ENCODE measurements around the gene MC1R.

The MC1R gene

GRCh38 chr16:89936034-89936433 lies 17.4 kb downstream of the MC1R start:
- DNase-seq, result no peak

- DNase-seq, result no peak
These were observed 17.8 kb downstream of the MC1R start for GRCh38 chr16:89936508-89936907.

GRCh38 chr16:89936981-89937380 lies 18.3 kb downstream of the MC1R start:
- no peak for DNase-seq

GRCh38 chr16:89938175-89938885 lies 19.7 kb downstream of the MC1R start:
- no peak for DNase-seq

- no peak for DNase-seq
These were observed 26.1 kb downstream of the MC1R start for GRCh38 chr16:89944773-89945172.

GRCh38 chr16:89945654-89946053 lies 27.0 kb downstream of the MC1R start:
- DNase-seq, result no peak

GRCh38 chr16:89946515-89946914 lies 27.9 kb downstream of the MC1R start:
- DNase-seq, result no peak

GRCh38 chr16:89949121-89949742 lies 30.6 kb downstream of the MC1R start:
- DNase-seq, result no peak

- DNase-seq, result no peak
These were observed 31.1 kb downstream of the MC1R start for GRCh38 chr16:89949756-89950155.

GRCh38 chr16:89951509-89951908 lies 32.8 kb downstream of the MC1R start:
- DNase-seq, result no peak

GRCh38 chr16:89952049-89952448 lies 33.4 kb downstream of the MC1R start:
- DNase-seq, result no peak

GRCh38 chr16:89952551-89952950 lies 33.9 kb downstream of the MC1R start:
- DNase-seq, result no peak

- no peak for DNase-seq
These were observed 35.2 kb downstream of the MC1R start for GRCh38 chr16:89953671-89954406.

GRCh38 chr16:89954462-89954861 lies 35.8 kb downstream of the MC1R start:
- no peak for DNase-seq

GRCh38 chr16:89955001-89955685 lies 36.5 kb downstream of the MC1R start:
- DNase-seq, result no peak

GRCh38 chr16:89956505-89957215 lies 38.0 kb downstream of the MC1R start:
- DNase-seq, result no peak

GRCh38 chr16:89957216-89957785 lies 38.6 kb downstream of the MC1R start:
- DNase-seq, result no peak

- no peak for DNase-seq
These were observed 39.4 kb downstream of the MC1R start for GRCh38 chr16:89958068-89958467.

GRCh38 chr16:89958596-89958995 lies 39.9 kb downstream of the MC1R start:
- no peak for DNase-seq

GRCh38 chr16:89960966-89961365 lies 42.3 kb downstream of the MC1R start:
- no peak for DNase-seq

GRCh38 chr16:89961920-89962319 lies 43.3 kb downstream of the MC1R start:
- no peak for DNase-seq

GRCh38 chr16:89962754-89963498 lies 44.3 kb downstream of the MC1R start:
- DNase-seq, result no peak

Data from GOT3 (cell line).